IPS-11a (cell line): ENCODE measurements around the gene C14orf93.
"Not testable (repeated sequence)": the region's sequence is repeated elsewhere in the genome, so short reads cannot be mapped to it uniquely, and the experiment has no call there.

Source experiments
- H3K4me3 ChIP-seq: one replicate; pipeline ENCODE4 v1.5.1; 2013; ENCODE audit warnings: low read depth, low read length, control low read depth

The C14orf93 gene

DNA sequence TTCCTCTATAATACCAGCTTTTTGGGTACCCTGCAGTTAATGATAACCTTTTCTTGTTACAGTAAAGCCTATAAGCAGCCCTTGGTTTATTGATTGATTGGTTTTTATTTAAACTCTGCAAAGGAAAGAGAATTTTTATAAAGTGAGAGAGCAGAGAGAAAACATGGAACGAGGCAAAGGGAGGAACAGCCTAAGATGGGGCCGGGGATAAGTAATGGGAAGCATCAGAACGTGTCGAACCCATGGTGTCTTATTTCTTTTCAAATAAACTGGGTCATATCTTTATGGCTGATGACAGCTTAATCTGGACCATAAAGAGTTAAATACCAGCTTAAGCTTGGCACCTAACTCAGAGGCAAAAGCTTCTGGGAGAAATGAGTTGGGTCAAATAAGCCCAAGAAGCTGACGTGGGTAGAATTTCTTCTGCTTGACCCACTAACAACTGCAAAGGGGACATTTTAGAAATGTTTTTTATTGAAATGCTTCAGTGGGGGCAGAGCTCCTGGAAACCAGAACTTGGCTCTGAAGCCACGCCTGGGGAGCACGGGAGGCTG lies 12.0 kb upstream of the C14orf93 start:
- H3K4me3 ChIP-seq: no peak overlapping the region

DNA sequence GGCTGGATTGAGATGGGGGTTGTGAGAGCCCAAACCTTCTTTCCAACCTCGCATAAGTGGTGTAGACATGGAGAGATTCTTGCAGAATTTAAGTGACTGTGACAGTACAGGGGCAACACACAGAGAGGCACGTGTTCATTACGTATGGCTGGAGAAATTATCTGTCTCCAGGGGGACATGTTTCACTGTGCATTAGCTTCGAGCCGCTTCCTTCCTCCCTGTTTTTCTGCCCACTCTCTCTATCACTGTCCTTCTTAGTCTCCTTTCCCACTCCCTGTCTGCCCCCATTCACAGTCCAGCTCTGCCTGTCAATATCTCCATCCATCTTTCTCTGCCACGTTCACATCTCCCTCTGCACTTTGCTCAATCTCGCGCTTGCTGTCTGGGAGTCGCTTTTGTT lies 11.5 kb upstream of the C14orf93 start:
- H3K4me3 ChIP-seq: no peak overlapping the region

DNA sequence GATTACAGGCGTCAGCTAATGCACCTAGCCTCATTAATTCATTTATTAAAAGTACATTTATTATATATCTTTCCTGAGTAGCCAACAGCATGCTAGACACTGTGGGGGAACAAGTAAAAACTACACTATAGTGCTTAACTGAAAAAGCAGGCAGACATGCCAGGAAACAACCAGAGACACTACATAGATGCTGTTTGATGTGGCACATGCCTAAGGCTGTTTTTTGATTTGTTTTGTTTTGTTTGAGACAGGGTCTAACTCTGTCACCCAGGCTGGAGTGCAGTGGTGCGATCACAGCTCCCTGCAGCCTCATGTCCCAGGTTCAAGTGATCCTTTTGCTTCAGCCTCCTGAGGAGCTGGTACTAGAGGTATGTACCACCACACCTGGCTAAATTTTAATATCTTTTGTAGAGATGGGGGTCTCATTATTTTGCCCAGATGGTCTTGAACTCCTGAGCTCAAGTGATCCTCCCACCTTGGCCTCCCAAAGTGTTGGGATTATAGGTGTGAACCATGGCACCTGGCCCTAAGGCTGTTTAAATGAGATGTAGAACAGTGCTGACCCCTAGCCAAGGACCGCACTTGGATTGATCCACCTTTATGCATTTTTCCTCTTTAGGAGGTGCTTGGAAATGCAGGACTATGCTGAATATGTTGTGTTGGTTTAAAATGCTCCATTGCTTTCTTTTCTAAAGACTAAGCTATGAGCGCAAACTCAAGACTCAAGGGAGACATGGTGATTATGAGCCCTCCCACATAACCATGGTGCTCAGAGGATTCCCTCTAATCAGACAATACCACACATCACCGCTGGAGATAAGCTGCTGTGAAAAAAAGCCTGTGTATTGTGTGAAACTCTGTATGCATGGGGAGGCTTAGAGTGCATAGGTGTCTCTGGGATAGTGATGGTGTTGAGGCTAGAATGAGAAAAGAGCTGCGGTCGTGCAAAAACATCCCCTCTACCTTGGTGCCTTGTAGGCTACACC lies 10.5 kb upstream of the C14orf93 start:
- no peak overlapping the region for H3K4me3 ChIP-seq

DNA sequence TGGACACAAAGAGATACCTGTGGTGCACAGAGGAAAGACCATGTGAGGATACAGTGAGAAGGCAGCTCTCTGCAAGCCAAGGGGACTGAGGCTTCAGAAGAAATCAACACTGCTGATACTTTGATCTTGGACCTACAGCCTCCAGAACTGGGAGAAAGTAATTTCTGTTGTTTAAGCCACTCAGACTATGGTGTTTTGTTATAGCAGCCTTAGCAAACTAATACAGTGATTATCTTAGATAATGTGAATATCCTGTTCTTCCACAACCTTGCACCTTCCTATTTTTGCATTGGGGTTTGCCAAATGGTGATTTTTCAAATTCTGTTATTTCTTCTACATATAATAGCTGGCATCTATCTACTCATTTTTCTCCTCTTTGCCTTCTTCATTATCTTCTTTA lies 8.2 kb upstream of the C14orf93 start:
- H3K4me3 ChIP-seq: no peak overlapping the region

DNA sequence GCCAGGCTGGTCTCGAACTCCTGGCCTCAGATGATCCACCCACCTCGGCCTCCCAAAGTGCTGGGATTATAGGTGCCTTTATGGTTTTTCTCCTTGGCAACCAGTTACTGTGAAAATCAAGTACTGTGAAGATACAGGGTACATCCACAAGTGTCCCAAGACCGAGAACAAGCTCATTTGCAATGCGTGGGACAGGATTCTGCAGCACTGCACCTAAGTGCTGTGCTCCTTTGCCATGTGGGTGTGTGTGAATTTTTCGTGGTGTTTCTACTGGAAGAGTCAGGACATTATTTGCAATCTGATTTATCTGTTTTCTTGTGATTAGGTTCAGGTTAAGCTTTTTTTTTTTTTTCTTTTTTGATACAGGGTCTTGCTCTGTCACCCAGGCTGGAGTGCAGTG lies 7.1 kb upstream of the C14orf93 start:
- no peak overlapping the region for H3K4me3 ChIP-seq

DNA sequence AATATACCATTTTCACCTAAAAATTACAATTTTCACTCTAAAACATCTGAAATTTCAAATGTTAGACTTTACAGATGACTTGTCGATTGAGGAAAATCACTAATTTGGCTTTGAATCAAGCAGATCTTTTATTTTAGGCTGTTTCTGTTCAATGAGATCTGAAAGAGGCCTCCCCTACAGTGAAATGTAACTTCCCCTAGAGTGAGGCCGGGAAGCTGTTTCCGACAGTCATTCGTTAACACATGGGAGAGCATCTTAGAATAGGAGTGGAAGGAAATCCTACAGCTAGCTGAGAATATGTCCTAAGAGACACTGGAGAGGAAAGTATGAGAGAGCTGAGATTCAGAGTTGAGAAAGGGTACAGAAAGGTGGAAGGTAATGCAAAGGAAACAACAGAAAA lies 5.7 kb upstream of the C14orf93 start:
- no peak overlapping the region for H3K4me3 ChIP-seq

DNA sequence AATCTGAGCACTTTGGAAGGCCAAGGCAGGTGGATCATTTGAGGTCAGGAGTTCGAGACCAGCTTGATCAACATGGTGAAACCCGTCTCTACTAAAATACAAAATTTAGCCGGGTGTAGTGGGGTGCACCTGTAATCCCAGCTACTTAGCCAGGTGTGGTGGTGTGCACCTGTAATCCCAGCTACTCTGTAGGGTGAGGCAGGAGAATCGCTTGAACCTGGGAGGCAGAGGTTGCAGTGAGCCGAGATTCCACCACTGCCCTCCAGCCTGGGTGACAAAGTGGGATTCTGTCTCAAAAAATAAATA lies 3.8 kb upstream of the C14orf93 start:
- not testable (repeated sequence) for H3K4me3 ChIP-seq

DNA sequence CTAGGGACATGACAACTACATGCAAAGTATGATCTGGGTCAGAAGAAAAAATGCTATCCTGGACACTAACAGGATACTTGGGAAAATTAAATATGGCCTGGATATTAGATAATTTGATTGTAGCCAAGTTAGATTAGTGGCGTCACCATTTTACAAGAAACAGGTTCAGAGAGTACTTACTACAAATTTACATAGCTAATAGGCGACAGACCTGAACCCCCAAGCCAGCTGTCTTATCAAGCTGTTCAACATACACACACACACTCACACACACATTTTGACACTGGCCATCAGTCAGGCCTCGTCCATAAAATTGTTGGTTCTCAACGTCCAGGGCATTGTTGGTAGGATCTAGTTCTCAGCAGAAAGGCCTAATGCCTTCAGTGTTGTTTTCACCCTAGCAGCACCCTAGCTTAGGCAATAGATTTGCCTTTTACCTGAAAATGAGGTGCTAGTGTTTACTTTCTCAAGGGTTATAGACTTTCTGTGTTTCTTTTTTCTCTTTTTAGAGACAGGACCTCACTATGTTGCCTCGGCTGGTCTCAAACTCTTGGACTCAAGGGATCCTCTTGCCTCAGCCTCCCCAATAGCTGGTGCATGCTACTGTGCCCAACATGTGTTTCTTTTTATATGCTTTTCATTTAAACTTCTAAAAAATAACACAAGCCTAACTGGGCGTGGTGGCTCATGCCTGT lies 3.3 kb upstream of the C14orf93 start:
- no peak overlapping the region for H3K4me3 ChIP-seq

DNA sequence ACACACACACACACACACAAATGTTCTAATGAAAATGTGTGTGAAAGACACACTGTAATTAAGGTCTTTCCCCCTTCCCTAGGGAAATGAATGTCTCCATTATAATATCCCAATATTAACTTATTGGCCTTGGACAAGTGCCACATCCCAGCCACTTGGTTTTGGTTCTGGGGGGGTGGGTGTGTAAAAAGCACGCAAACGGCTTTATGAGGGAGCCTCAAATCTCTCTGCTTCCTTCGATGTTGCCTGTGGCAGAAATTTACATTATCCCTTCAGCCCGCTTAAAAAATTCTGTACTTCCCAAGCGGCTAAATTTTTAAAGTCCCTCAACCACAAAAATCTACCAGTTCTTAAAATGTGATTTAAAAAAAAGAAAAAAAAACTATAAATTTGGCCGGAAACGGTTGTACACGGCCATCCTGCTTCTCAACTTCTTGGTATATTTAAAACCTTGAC lies 432 bp downstream of the C14orf93 start:
- H3K4me3 ChIP-seq: peak overlapping the region; percentile 46

DNA sequence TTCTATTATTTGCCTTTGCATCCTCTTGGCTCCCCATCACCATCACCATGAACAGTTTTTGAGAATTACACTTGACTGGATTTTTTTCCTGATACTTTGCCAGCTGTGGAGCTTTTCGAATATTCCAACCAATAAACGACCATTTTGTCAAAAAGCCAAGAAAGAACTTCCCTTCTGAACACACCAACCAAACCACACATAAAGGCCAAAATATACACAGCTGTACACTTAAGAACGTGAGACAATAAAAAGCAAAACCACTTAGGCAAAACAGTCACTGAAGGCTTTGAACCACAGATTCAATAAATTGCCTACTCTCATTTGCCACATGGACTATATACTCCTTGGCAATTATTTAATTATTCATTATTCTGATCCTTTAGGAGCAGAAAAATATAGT lies 1.1 kb downstream of the C14orf93 start:
- no peak overlapping the region for H3K4me3 ChIP-seq

DNA sequence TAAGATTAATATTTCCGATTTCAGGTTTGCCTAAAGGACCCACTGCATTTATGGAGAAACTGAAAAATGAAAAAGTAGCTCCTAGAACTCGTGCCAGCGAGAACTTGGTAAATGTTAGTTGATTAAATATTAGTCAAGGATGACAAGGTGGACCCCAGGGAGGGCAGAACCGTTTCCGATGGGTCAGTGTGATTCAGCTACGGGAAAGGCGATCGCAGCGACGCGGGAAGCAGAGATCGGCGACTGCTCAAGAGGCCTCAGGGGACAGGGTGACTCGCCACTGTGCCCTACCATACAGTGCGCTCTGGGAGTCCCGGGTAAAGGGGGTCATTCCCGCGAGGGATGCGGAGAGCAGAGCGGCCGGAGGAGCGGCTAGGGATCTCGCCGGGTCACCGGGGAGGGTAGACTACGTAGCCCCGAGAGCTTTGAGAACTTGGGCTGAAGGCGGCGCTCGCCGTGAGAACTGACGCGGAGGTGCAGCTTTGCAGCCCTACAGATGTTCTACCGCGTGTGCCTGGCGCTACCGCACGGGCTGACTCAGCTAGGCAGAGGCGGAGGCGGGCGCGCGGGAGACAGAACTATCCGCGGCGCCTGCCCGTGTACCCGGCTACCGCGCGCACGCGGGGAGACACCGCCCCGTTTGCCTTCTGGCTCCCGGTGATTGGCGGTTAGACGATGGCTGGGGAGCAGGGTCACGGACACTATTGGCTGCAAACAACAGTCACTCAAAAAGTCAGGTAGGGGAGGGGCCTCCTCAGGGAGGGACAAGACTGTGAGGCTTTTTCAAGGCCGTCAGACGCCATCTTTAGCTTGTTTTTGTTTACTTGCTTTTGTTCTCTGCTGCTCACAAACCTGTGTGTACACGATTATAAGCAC lies 3.2 kb downstream of the C14orf93 start:
- H3K4me3 ChIP-seq: peak overlapping the region; percentile 64

DNA sequence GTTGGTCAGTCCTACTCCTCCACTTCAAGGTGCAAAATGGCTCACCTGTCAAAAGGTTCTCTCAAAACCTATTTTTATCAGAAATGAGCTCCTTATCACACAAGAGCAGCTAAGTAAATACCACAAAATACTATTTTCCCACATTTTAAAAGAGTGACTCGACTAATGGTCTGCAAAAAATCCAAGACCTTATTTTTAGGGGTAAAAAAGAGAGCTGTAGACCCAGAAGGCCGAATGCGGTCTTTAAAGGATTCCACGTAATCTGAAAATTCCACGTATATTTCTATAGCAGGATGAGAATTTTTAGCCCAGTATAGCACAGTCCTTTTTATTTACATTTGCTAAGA lies 3.8 kb downstream of the C14orf93 start:
- peak overlapping the region; percentile 64 for H3K4me3 ChIP-seq

DNA sequence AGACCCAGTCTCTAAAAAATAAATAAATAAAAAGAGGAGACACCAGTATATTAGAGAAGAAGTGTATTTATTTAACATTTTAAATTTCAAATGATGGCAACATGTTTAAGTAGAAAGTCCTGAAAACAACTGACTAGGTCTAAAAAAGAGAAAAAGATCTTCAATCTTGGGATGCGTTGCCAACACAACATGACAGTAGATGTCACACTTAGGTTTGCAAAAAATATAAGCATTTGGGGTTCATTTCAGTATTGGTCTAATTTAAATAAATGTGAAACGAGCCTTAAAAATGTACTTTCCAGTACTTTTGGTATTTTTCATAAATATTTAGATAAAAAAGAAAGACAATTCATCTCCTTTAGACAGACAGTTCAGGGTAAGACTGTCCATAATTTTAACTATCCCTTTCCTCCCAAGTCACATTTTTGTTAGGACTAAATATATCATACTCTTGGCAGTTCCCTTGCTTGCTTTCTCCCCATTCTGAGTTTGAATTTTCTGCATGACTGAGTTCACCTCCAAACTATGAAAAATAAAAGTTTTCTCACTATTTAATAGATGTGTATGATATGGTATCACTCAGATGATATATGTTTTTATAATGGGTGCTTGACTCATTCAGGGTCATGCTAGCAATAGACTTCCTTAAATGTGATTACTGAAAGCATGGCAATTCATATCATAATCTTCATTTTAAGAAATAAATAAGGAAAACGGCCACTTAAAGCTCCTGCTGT lies 4.3 kb downstream of the C14orf93 start:
- no peak overlapping the region for H3K4me3 ChIP-seq

DNA sequence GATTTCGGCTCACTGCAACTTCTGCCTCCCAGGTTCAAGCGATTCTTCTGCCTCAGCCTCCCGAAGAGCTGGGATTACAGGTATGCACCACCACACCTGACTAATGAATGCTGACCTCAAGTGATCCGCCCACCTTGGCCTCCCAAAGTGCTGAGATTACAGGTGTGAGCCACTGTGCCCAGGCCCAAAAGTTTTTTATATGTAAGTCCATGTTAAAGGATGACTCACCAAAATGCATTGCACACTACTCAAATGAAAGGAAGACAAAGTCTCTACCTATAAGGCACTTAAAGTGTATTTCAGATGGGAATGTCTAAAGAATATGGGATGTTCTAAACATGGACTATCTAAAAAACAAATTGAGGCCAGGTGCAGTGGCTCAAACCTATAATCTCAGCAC lies 5.7 kb downstream of the C14orf93 start:
- not testable (repeated sequence) for H3K4me3 ChIP-seq

DNA sequence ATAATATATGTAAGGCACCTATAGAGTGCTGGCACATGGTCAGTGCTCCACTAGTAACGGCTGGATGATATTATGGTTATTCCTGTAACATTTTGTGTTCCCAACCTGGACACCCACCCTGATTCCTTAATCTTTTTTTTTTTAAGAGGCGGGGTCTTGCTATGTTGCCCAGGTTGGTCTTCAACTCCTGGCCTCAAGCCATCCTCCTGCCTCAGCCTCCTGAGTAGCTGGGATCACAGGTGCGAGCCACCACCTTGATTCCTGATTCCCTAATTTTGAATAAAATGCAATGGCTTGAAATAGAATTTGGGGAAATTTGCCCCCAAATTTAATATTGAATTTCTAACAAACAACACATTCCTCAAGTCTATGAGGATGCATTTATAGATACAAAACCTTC lies 7.4 kb downstream of the C14orf93 start:
- H3K4me3 ChIP-seq: no peak overlapping the region

DNA sequence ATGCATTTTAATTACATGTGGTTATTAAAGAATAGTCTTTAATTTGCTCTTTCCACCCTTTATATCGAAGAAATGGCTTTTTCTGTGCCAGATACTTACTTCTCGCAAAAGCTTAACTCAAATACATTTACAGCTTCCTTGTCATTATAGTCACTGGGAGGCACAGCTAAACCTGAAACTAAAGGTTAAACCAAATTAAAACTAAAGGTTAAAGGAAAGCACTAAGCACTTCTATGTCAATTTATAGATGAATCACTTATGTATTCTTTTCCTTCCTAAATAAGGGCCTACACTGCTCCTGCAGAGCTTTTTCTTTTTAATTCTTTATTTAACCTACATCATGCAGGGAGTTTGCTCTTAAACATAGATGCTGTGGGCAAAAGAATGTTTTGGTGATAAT lies 9.1 kb downstream of the C14orf93 start:
- H3K4me3 ChIP-seq: no peak overlapping the region

DNA sequence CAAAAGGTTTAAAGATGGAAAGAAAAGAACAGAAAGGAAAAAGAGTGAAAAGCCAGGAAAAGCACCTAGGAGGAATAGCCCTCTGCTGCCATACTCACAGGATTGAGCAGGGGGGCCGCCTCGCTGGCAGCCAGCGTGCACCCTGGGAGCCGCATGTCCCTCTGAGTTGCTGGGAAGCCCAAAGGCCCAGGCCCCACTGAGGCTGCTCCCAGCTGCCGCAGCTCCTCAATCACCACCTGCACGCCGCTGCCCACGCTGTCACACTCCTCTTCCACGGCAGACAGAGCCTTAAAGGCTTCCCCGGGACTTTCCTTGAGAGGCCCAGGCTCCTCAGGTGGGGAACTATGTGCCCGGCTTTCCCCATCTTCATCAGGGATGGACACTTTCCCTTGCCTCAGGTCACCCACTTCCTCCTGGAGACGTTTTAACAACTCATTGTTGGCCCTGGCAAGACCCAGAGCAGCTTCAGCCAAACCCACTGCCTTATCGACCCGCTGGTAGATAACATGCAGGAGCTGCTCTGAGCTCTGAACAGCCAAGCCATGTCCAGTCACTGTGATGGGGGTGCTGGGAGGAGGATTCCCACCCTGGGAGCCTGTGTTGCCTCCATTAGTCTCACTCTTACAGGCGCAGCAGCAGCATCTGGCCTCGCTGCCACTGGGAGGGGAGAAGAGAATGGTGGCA lies 11.5 kb downstream of the C14orf93 start:
- H3K4me3 ChIP-seq: no peak overlapping the region

DNA sequence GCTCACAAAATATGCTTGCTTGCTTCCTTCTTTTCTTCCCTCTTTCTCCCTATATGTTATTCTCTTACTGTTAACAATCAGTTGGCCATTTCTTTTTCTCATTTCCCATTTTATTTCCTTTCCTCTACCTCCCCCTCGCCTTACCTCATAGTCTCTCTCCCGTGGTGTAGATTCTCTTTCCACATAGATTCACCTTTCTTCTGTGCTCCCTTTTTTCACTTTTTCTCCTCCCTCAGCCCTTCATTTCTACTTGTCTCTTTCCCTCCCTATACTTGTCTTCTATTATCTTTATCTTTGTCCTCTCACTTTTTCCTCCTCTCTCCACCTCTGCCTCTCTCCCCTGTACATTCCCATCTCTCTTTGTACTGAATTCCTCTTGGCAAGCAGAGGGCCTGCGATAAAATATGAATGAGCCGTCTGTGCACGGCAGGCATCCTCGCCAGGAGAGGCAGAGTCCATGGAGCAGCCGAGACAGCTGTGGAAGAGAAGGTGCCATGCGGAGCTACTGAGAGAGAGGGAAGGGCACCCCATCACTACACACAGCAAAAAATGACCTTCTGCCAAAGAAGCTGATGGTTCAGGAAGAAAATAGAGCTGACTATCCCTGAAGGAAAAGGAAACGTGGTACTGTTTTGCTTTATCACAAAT lies 12.1 kb downstream of the C14orf93 start:
- no peak overlapping the region for H3K4me3 ChIP-seq
